BE2C (cell line): ENCODE results near the gene SRSF6.
"Not testable (repeated sequence)": the region's sequence is repeated elsewhere in the genome, so short reads cannot be mapped to it uniquely, and the experiment has no call there.

Experiments
- DNase-seq: peaks from one replicate; pipeline ENCODE4 v3.0.0-alpha.2; 2020
- H3K27me3 ChIP-seq: fragments of 250-450 bp; sonication (Bioruptor Pico); 2 replicates; pipeline ENCODE4 v1.5.1; 2020; ENCODE audit warnings: mild to moderate bottlenecking
- H3K36me3 ChIP-seq: fragments of 250-450 bp; sonication (Bioruptor Pico); 2 replicates; pipeline ENCODE4 v1.5.1; 2020; ENCODE audit warnings: mild to moderate bottlenecking
- H3K4me1 ChIP-seq: fragments of 250-450 bp; sonication (Bioruptor Pico); 2 replicates; pipeline ENCODE4 v1.5.1; 2020
- H3K4me3 ChIP-seq: 2 replicates; pipeline ENCODE4 v1.5.1; 2011; ENCODE audit warnings: low read depth, low read length
- H3K9me3 ChIP-seq: fragments of 250-450 bp; sonication (Bioruptor Pico); 2 replicates; pipeline ENCODE4 v1.5.1; 2020
- TF ChIP-seq, protein P1 (sequence below): IDR thresholded peaks from 2 replicates; pipeline ENCODE4 v1.5.1; 2012; ENCODE audit warnings: mild to moderate bottlenecking, low read depth, low read length

The SRSF6 gene

DNA sequence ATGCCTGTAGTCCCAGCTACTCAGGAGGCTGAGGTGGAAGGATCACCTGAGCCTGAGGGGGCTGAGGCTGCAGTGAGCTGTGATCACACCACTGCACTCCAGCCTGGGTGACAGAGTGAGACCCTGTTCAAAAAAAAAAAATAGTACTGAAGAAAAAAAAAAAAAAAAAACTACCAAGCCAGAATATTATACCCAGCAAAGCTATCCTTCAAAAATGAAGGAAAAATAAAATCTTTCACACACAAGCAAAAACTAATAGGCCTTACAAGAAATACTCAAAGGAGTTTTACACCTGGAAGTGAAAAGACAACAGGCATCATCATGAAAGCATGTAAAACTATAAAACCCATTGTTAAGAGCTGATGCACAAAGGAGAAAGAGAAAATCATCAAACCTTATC is 37.5 kb upstream of the SRSF6 start:
- Histone ChIP-seq H3K9me3 (no peaks in the 10 kb centered on the region; the same call in none of the 2 replicates), H3K36me3 (no peaks in the 10 kb centered on the region), H3K4me1 (no peaks in the 10 kb centered on the region), H3K4me3 (no peak overlapping the region), H3K27me3 (peaks cover 14% of the 10 kb centered on the region)
- TF ChIP-seq, protein P1, sequence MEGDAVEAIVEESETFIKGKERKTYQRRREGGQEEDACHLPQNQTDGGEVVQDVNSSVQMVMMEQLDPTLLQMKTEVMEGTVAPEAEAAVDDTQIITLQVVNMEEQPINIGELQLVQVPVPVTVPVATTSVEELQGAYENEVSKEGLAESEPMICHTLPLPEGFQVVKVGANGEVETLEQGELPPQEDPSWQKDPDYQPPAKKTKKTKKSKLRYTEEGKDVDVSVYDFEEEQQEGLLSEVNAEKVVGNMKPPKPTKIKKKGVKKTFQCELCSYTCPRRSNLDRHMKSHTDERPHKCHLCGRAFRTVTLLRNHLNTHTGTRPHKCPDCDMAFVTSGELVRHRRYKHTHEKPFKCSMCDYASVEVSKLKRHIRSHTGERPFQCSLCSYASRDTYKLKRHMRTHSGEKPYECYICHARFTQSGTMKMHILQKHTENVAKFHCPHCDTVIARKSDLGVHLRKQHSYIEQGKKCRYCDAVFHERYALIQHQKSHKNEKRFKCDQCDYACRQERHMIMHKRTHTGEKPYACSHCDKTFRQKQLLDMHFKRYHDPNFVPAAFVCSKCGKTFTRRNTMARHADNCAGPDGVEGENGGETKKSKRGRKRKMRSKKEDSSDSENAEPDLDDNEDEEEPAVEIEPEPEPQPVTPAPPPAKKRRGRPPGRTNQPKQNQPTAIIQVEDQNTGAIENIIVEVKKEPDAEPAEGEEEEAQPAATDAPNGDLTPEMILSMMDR, result no peak
- DNase-seq, result no peak

DNA sequence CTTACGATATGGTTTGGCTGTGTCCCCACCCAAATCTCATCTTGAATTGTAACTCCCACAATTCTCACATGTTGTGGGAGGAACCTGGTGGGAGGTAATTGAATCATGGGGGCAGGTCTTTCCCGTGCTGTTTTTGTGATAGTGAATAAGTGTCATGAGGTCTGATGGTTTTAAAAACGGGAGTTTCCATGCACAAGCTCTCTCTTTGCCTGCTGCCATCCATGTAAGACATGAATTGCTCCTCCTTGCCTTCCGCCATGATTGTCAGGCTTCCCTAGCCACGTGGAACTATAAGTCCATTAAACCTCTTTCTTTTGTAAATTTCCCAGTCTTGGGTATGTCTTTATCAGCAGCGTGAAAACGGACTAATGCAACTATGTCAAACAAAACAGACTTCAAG is 36.8 kb upstream of the SRSF6 start:
- not testable (repeated sequence) for H3K36me3 ChIP-seq, DNase-seq
- peaks cover 14% of the 10 kb centered on the region for H3K27me3 ChIP-seq

DNA sequence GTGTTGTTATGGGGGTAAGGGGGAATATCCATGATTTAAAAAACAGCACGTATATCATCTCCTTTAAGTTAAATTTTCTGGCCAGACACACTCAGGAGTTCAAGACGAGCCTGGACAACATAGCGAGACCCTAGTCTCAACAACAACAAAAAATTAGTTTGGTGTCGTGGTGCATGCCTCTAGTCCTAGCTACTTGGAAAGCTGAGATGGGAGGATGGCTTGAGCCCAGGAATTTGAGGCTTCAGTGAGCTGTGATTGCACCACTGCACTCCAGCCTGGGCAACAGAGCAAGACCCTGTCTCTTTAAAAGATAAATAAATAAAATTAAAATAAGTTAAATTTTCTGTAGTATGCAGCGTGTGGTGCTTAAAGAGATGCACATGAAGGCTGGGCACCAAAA is 31.5 kb upstream of the SRSF6 start:
- TF ChIP-seq, protein P1, result no peak
- H3K9me3 ChIP-seq, result no peaks in the 10 kb centered on the region; the same call in 1 of the 2 replicates
- no peaks in the 10 kb centered on the region for H3K36me3 ChIP-seq
- no peaks in the 10 kb centered on the region for H3K4me1 ChIP-seq
- no peak for DNase-seq
- H3K27me3 ChIP-seq, result peaks cover 14% of the 10 kb centered on the region
- H3K4me3 ChIP-seq, result no peak overlapping the region

More for the DNA sequence above, 36.8 kb upstream of the SRSF6 start:
- not testable (repeated sequence) for H3K9me3 ChIP-seq, H3K4me3 ChIP-seq, H3K4me1 ChIP-seq

DNA sequence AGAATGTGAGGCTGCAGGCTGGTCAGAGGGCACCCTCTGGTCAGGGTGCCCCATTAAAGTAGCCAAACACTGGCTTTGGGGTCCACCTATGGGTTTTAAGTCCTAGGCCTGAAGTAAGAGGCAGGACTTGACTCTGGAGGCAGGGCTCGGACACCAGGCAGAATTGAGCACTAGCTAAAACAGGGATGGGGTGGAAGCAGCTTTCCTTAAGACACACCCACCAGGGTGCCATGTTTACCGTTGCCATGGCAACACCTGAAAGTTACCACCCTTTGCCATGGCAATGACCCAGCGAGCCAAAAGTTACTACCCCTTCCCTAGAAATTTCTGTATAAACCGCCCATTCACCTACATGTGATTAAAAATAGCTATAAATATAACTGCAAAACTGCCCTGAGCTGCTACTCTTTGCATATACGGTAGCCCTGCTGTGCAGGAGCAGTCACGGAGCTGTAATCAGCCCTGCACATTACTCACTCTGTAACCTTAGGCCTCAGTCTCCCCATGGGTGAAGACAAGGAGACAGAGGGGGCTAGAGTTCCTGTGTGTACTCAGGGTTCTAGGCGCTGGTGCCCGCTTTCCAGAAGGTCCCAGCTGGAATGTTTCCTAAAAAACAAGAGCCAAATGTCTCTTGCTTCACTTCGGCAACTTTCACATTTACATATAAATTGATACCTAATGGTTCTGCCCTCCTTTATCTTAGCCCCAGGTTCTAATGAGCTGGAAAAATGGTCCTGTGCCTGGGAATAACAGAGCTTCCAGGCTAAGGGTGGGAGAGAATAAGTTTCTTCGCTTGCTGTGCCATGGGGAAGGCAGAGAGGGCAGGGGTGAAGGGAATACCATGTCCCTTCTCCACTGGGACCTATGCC is 27.2 kb upstream of the SRSF6 start:
- Histone ChIP-seq H3K4me3 (no peak overlapping the region), H3K27me3 (no peaks in the 10 kb centered on the region; the same call in 1 of the 2 replicates), H3K9me3 (no peaks in the 10 kb centered on the region), H3K36me3 (no peaks in the 10 kb centered on the region), H3K4me1 (no peaks in the 10 kb centered on the region)
- DNase-seq, result no peak
- TF ChIP-seq, protein P1, result no peak

DNA sequence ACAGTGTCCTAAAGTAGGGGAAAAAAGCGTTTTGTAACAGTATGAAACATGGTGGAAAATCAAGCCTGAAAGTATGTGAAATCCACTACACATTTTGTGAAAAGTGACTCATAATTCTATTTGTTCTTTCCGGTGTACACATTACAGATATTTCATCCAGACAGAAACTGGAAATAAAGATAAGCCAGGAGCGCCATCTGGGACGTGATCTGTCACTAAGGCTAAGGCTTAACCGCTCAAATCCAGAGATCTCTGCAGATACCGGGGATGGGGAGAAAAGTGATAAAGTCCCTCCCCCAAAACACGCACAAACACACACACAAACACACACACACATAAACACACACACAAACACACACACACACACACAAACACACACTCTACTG is 26.6 kb upstream of the SRSF6 start:
- TF ChIP-seq, protein P1, result no peak
- DNase-seq, result no peak
- Histone ChIP-seq H3K4me3 (no peak overlapping the region), H3K27me3 (no peaks in the 10 kb centered on the region; the same call in 1 of the 2 replicates), H3K4me1 (no peaks in the 10 kb centered on the region), H3K9me3 (no peaks in the 10 kb centered on the region), H3K36me3 (no peaks in the 10 kb centered on the region)

DNA sequence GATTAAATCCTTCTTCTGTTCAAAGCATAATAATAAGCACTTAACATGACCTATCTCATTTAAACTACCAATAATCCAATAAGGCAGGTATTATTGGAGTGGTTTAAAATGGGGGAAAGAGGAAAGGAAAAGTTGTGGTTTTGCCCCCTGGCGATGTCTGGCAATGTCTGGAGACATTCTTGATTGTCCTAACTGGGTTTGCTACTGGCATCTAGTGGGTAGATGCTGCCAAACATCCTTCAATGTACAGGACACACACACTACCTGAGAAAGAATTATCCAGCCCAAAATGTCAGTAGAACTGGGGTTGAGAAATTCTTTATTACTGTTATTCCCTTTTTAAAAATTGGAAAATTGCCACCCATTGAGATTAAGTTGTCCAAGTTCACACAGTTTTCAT is 25.2 kb upstream of the SRSF6 start:
- no peak overlapping the region for H3K4me3 ChIP-seq
- TF ChIP-seq, protein P1, result 0 out of 2 replicates have a peak, but pooled peaks have one; percentile 13
- no peak for DNase-seq
- no peaks in the 10 kb centered on the region for H3K36me3 ChIP-seq
- H3K4me1 ChIP-seq, result no peaks in the 10 kb centered on the region
- no peaks in the 10 kb centered on the region; the same call in 1 of the 2 replicates for H3K27me3 ChIP-seq
- no peaks in the 10 kb centered on the region for H3K9me3 ChIP-seq
